Caco-2 (cell line): ENCODE data around the gene IMMP2L. TPM values are rescaled to one million over a fixed set of nuclear protein-coding genes. Genes with fewer than 3 reads are reported as not detected.

ENCODE experiments used
- BruUV-seq: library from RNA; stranded (reverse); fragments of 400-500 nt; replicated peaks from 2 replicates; lab custom pipeline; 2021; lab: Mats Ljungman, UMichigan
- CTCF ChIA-PET: fragments of 300-600 bp; sonication (Branson Sonifier 250); formaldehyde crosslinking; loops from one replicate; lab custom pipeline; 2022; ENCODE audit warnings: antibody characterized with exemption; lab: Charles Lee
- POLR2A ChIA-PET: fragments of 300-600 bp; sonication (Branson Sonifier 250); formaldehyde crosslinking; loops from one replicate; lab custom pipeline; 2022; ENCODE audit warnings: antibody characterized with exemption; lab: Charles Lee
- DNase-seq, 2 experiments: peaks; one replicate each; pipeline versions ENCODE4 v3.0.0 to v3.0.0-alpha.2; 2020 to 2022
- H3K27me3 ChIP-seq: replicated peaks from 2 replicates; pipeline ENCODE4 v1.6.0; 2011; ENCODE audit warnings: low read length; ENCODE audit not compliant: control insufficient read depth, insufficient read depth
- H3K36me3 ChIP-seq: 2 replicates; pipeline ENCODE4 v1.5.1; 2011; ENCODE audit warnings: low read length; ENCODE audit not compliant: control insufficient read depth, insufficient read depth
- H3K4me1 ChIP-seq: fragments of 250-450 bp; sonication (Bioruptor Pico); 2 replicates; pipeline ENCODE4 v1.5.1; 2020; ENCODE audit warnings: mild to moderate bottlenecking
- H3K4me3 ChIP-seq: 2 replicates; pipeline ENCODE4 v1.5.1; 2011; ENCODE audit warnings: low read depth, mild to moderate bottlenecking, control low read depth, low read length
- H3K9me3 ChIP-seq: fragments of 250-450 bp; sonication (Bioruptor Pico); 2 replicates; pipeline ENCODE4 v1.5.1; 2020; ENCODE audit warnings: mild to moderate bottlenecking, moderate library complexity
- H3K27ac Mint-ChIP-seq: one replicate; pipeline ENCODE4 v1.8.0; 2022; ENCODE audit warnings: mixed read lengths; ENCODE audit not compliant: unreplicated experiment
- H3K27me3 Mint-ChIP-seq: one replicate; pipeline ENCODE4 v1.8.0; 2022; ENCODE audit warnings: mixed read lengths; ENCODE audit not compliant: insufficient read depth, unreplicated experiment
- H3K36me3 Mint-ChIP-seq: one replicate; pipeline ENCODE4 v1.8.0; 2022; ENCODE audit warnings: mild to moderate bottlenecking, mixed read lengths; ENCODE audit not compliant: insufficient read depth, unreplicated experiment
- H3K4me1 Mint-ChIP-seq: one replicate; pipeline ENCODE4 v1.8.0; 2022; ENCODE audit warnings: low read depth, mixed read lengths; ENCODE audit not compliant: unreplicated experiment
- H3K4me3 Mint-ChIP-seq: one replicate; pipeline ENCODE4 v1.8.0; 2022; ENCODE audit warnings: mild to moderate bottlenecking, moderate library complexity, mixed read lengths; ENCODE audit not compliant: unreplicated experiment
- H3K9me3 Mint-ChIP-seq: one replicate; pipeline ENCODE4 v1.8.0; 2022; ENCODE audit warnings: mixed read lengths; ENCODE audit not compliant: unreplicated experiment
- CTCF ChIP-seq, 2 experiments: fragments of 200-600 bp in 1 of 2; IDR thresholded peaks; 1 replicate in 1 of 2; 2 replicates in 1 of 2; pipeline versions ENCODE4 v1.5.1 to v1.8.0; 2011 to 2022; ENCODE audit warnings: antibody characterized with exemption in 1 of 2, control low read depth in 1 of 2, inconsistent platforms in 1 of 2, low read depth in 1 of 2, low read length in 1 of 2, mild to moderate bottlenecking in 1 of 2, moderate library complexity in 1 of 2; ENCODE audit not compliant: insufficient read depth in 1 of 2, severe bottlenecking in 1 of 2, unreplicated experiment in 1 of 2
- intact Hi-C: fragments of 100-400 bp; cut with micrococcal nuclease; formaldehyde crosslinking; loops from one replicate; pipeline ENCODE4 v1.10.0; 2022; ENCODE audit not compliant: unreplicated experiment
- total RNA-seq: library from RNA; stranded (reverse); gene quantifications from 2 replicates; pipeline ENCODE4 v1.2.3, GENCODE V29; 2022

IMMP2L gene
- total RNA-seq, 1 experiment from 2014 or later: 9.5 TPM

- no peak overlapping the region for H3K4me3 Mint-ChIP-seq
- H3K4me1 Mint-ChIP-seq: no peaks in the 10 kb centered on the region
- H3K27ac Mint-ChIP-seq: no peak overlapping the region
- Histone ChIP-seq H3K4me1 (no peaks in the 10 kb centered on the region), H3K36me3 (no peaks in the 10 kb centered on the region), H3K27me3 (no peaks in the 10 kb centered on the region), H3K9me3 (no peaks in the 10 kb centered on the region), H3K4me3 (no peak overlapping the region)
- POLR2A ChIA-PET: no interaction called here
- CTCF ChIA-PET: no interaction called here
- no peak for DNase-seq
- no peaks in the 10 kb centered on the region for H3K36me3 Mint-ChIP-seq
- intact Hi-C loops: no loop called here
- H3K9me3 Mint-ChIP-seq: peaks cover under 1% of the 10 kb centered on the region
- no TSS peak for BruUV-seq
- TF ChIP-seq CTCF (IDR thresholded peaks at IDR 0.05; ENCODE audit: insufficient read depth in 1 of 2, low read depth in 1 of 2, low read length in 1 of 2, severe bottlenecking in 1 of 2, unreplicated experiment in 1 of 2): no peak
- H3K27me3 Mint-ChIP-seq: no peaks in the 10 kb centered on the region
Measured at GRCh38 chr7:111056371-111056770, 505.9 kb downstream of the IMMP2L start.

GRCh38 chr7:111053035-111053434 lies 509.3 kb downstream of the IMMP2L start:
- Histone ChIP-seq H3K9me3 (no peaks in the 10 kb centered on the region), H3K36me3 (no peaks in the 10 kb centered on the region), H3K27me3 (no peaks in the 10 kb centered on the region), H3K4me1 (no peaks in the 10 kb centered on the region), H3K4me3 (no peak overlapping the region)
- Mint-ChIP-seq H3K4me3 (no peak overlapping the region), H3K9me3 (no peaks in the 10 kb centered on the region), H3K4me1 (no peaks in the 10 kb centered on the region), H3K36me3 (peaks cover 5% of the 10 kb centered on the region), H3K27ac (no peak overlapping the region), H3K27me3 (no peaks in the 10 kb centered on the region)
- CTCF ChIA-PET: no interaction called here
- POLR2A ChIA-PET: no interaction called here
- intact Hi-C loops: no loop called here
- BruUV-seq: no TSS peak
- DNase-seq: no peak
- no peak for TF ChIP-seq CTCF (IDR thresholded peaks at IDR 0.05; ENCODE audit: insufficient read depth in 1 of 2, low read depth in 1 of 2, low read length in 1 of 2, severe bottlenecking in 1 of 2, unreplicated experiment in 1 of 2)

GRCh38 chr7:111051832-111052231 lies 510.5 kb downstream of the IMMP2L start:
- Histone ChIP-seq H3K4me1 (no peaks in the 10 kb centered on the region), H3K27me3 (no peaks in the 10 kb centered on the region), H3K36me3 (no peaks in the 10 kb centered on the region), H3K9me3 (no peaks in the 10 kb centered on the region), H3K4me3 (no peak overlapping the region)
- peaks cover 5% of the 10 kb centered on the region for H3K36me3 Mint-ChIP-seq
- no peak overlapping the region for H3K4me3 Mint-ChIP-seq
- H3K27me3 Mint-ChIP-seq: no peaks in the 10 kb centered on the region
- no peak overlapping the region for H3K27ac Mint-ChIP-seq
- BruUV-seq: no TSS peak
- no peak for TF ChIP-seq CTCF (IDR thresholded peaks at IDR 0.05; ENCODE audit: insufficient read depth in 1 of 2, low read depth in 1 of 2, low read length in 1 of 2, severe bottlenecking in 1 of 2, unreplicated experiment in 1 of 2)
- intact Hi-C loops: no loop called here
- no peaks in the 10 kb centered on the region for H3K9me3 Mint-ChIP-seq
- ChIA-PET POLR2A (no interaction called here), CTCF (no interaction called here)
- no peak for DNase-seq
- no peaks in the 10 kb centered on the region for H3K4me1 Mint-ChIP-seq
